NB4 (cell line): Measurements from ENCODE around the gene ITGA1.

Experiments used
- DNase-seq: peaks from one replicate; pipeline ENCODE4 v3.0.0; 2010; ENCODE audit warnings: low read depth
- H3K4me3 ChIP-seq: one replicate; pipeline ENCODE4 v1.5.1; 2011; ENCODE audit warnings: mild to moderate bottlenecking, low read depth, low read length, moderate library complexity
- MAX ChIP-seq: IDR thresholded peaks from 2 replicates; pipeline ENCODE4 v1.6.1; 2011; ENCODE audit warnings: low read depth, low read length
- MYC ChIP-seq: IDR thresholded peaks from 2 replicates; pipeline ENCODE4 v1.6.1; 2011; ENCODE audit warnings: low read depth, low read length
- POLR2A ChIP-seq: IDR thresholded peaks from 2 replicates; pipeline ENCODE4 v1.6.1; 2011; ENCODE audit warnings: mild to moderate bottlenecking; ENCODE audit not compliant: insufficient read length; ENCODE audit errors: extremely low read depth
- TF ChIP-seq, protein P1 (sequence below): IDR thresholded peaks from one replicate; pipeline ENCODE4 v1.5.1; 2012; ENCODE audit warnings: low read depth, low read length

The ITGA1 gene

GRCh38 chr5:52807723-52808122 is 20.0 kb downstream of the ITGA1 start:
- DNase-seq, result no peak

DNA sequence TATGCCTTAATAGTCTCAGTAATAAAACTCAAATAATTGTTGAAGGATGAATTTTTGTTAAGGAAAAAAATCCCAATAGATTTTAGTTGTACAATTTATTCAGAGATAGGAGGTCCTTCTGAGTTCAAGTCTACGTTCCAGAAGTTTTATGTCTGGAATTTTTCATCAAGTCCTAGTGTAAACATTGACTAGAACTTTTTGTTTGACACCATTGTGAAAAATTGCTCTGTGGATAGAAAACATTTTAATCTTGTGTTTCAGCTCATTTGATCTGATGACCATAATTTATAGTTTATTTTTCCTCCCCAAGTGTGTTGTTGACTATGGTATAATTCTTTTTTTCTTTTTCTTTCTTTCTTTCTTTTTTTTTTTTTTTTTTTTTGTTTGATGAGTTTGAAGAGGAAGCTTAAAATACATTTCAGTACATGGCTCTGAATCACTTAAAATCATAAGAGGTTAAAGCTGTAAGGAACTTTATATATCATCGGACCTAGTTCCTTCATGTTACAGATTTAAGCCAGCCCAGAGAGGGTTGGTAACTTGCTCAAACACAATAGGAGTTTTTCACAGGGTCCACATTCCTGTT is 20.7 kb downstream of the ITGA1 start:
- DNase-seq, result no peak
- no peak overlapping the region for H3K4me3 ChIP-seq
- TF ChIP-seq MYC, result no peak
- no peak for TF ChIP-seq MAX
- TF ChIP-seq, protein P1, sequence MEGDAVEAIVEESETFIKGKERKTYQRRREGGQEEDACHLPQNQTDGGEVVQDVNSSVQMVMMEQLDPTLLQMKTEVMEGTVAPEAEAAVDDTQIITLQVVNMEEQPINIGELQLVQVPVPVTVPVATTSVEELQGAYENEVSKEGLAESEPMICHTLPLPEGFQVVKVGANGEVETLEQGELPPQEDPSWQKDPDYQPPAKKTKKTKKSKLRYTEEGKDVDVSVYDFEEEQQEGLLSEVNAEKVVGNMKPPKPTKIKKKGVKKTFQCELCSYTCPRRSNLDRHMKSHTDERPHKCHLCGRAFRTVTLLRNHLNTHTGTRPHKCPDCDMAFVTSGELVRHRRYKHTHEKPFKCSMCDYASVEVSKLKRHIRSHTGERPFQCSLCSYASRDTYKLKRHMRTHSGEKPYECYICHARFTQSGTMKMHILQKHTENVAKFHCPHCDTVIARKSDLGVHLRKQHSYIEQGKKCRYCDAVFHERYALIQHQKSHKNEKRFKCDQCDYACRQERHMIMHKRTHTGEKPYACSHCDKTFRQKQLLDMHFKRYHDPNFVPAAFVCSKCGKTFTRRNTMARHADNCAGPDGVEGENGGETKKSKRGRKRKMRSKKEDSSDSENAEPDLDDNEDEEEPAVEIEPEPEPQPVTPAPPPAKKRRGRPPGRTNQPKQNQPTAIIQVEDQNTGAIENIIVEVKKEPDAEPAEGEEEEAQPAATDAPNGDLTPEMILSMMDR, result no peak
- no peak for TF ChIP-seq POLR2A

More at GRCh38 chr5:52807723-52808122, 20.0 kb downstream of the ITGA1 start:
- TF ChIP-seq POLR2A (no peak), MAX (no peak), MYC (no peak)
- H3K4me3 ChIP-seq, result no peak overlapping the region

DNA sequence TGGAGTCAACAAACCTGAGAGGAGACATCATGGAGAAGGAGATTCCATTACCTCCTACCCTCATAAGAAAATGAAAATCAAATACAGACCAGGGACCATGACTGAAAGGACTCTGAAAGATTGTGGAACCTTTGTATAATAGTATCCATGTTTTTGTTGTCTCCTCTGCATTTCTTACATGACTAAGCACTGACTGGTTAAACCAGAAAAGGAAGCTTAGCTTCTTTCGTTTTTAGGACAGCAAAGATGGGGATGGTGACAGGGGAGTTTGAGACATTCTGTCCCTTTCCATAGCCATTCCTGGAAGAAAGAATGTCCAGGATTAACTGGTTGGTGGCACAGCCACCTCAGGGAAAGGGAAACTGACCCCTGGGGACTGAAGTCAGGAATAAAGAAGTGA is 22.2 kb downstream of the ITGA1 start:
- peak; percentile 25 for DNase-seq

DNA sequence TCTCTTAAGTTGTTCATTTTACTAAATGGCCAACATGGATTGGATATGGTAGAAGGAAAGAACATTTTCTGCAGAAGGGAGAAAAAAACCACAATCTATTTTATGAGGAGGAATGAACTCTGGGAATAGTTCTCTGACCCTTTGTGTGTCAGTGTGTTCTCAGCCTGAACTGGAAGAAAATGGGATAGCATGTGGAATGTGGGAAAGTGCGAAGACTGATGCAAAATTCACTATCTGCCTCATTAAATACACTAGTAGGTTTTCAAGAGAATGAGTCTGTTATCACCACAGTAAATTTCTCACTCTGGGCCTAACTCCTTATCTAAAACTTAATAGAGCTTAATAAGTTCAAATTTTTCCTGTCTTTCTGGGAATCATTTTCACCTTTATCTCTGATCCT is 22.7 kb downstream of the ITGA1 start:
- no peak overlapping the region for H3K4me3 ChIP-seq
- TF ChIP-seq MYC (no peak), MAX (no peak), POLR2A (no peak)
- TF ChIP-seq, protein P1, result no peak
- no peak for DNase-seq

More for the DNA sequence above, 22.2 kb downstream of the ITGA1 start:
- H3K4me3 ChIP-seq, result no peak overlapping the region
- TF ChIP-seq POLR2A (no peak), MAX (no peak), MYC (no peak)
- TF ChIP-seq, protein P1, result no peak

GRCh38 chr5:52811067-52811749 is 23.5 kb downstream of the ITGA1 start:
- H3K4me3 ChIP-seq, result no peak overlapping the region
- DNase-seq, result peak; percentile 84
- TF ChIP-seq, protein P1, result no peak
- TF ChIP-seq MAX (0 out of 2 replicates have a peak, but pooled peaks have one; percentile 56), POLR2A (no peak), MYC (peak; percentile 69)

- H3K4me3 ChIP-seq, result no peak overlapping the region
- no peak for TF ChIP-seq MYC
- TF ChIP-seq, protein P1, result no peak
- no peak for TF ChIP-seq POLR2A
- DNase-seq, result no peak
Measured at GRCh38 chr5:52814352-52815148, 26.8 kb downstream of the ITGA1 start.
